ENCODE data around the gene LDHB.

LDHB gene

DNA sequence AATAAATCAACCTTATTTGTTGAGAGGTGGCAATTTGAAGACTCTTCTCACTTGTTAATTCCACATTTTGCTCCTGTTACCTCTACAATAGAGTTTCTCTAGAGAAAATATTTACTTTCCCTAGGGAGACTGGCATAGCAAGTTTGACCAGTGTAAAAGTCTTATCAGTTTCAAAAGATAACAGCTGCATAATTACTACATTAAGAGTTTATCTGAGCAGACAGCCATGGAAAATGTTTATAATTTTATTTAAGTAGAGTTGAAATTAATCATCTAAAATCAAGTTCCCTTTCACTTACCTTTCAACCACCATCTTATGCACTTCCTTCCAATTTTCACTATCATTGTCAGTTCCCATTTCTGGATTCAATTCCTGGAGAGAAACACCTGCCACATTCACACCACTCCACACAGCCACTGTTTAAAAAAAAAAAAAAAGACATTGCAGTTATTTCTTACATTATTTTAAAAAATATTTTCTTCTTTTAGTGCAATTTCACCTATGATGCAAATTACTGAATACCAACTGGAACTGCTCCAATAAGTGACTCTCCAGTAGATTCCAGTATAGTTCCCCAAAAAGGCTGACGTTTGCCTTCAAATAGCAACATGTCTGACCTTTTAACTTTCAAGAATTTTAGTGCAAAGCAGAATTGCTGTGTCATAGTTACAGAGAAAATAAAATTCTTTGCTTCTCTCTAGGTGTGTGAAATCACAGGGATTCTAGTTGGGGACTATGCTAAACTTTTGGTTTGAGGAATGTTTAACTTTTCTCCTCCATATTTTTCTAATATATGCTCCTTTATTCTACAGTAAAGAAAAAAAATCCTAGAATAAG, 19.4 kb downstream of the LDHB start:
- Histone ChIP-seq H3K36me3 (ENCODE audit: low read depth) (peaks cover 84% of the 10 kb centered on the region), H3K4me3 (ENCODE audit: severe bottlenecking) (no peak overlapping the region), H3K27ac (ENCODE audit: poor library complexity, severe bottlenecking) (no peak overlapping the region), H3K4me1 (ENCODE audit: insufficient read depth, poor library complexity, severe bottlenecking) (peaks cover 3% of the 10 kb centered on the region), H3K9me3 (ENCODE audit: severe bottlenecking) (no peaks in the 10 kb centered on the region), H3K27me3 (ENCODE audit: insufficient read depth, poor library complexity, severe bottlenecking) (no peaks in the 10 kb centered on the region)
- ATAC-seq (ENCODE audit: low read depth) (no peak), DNase-seq (ENCODE audit: low spot score) (no peak)
- TF ChIP-seq, protein P1, sequence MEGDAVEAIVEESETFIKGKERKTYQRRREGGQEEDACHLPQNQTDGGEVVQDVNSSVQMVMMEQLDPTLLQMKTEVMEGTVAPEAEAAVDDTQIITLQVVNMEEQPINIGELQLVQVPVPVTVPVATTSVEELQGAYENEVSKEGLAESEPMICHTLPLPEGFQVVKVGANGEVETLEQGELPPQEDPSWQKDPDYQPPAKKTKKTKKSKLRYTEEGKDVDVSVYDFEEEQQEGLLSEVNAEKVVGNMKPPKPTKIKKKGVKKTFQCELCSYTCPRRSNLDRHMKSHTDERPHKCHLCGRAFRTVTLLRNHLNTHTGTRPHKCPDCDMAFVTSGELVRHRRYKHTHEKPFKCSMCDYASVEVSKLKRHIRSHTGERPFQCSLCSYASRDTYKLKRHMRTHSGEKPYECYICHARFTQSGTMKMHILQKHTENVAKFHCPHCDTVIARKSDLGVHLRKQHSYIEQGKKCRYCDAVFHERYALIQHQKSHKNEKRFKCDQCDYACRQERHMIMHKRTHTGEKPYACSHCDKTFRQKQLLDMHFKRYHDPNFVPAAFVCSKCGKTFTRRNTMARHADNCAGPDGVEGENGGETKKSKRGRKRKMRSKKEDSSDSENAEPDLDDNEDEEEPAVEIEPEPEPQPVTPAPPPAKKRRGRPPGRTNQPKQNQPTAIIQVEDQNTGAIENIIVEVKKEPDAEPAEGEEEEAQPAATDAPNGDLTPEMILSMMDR (IDR thresholded peaks at IDR 0.05; ENCODE audit: poor library complexity, severe bottlenecking), result no peak

- Histone ChIP-seq H3K27me3 (ENCODE audit: insufficient read depth, poor library complexity, severe bottlenecking) (no peaks in the 10 kb centered on the region), H3K4me1 (ENCODE audit: insufficient read depth, poor library complexity, severe bottlenecking) (no peaks in the 10 kb centered on the region), H3K36me3 (ENCODE audit: low read depth) (peaks cover 44% of the 10 kb centered on the region), H3K27ac (ENCODE audit: poor library complexity, severe bottlenecking) (no peak overlapping the region), H3K4me3 (ENCODE audit: severe bottlenecking) (no peak overlapping the region), H3K9me3 (ENCODE audit: severe bottlenecking) (no peaks in the 10 kb centered on the region)
- ATAC-seq (ENCODE audit: low read depth) (no peak), DNase-seq (ENCODE audit: low spot score) (no peak)
- TF ChIP-seq, protein P1 (IDR thresholded peaks at IDR 0.05; ENCODE audit: poor library complexity, severe bottlenecking), result no peak
Measured at GRCh38 chr12:21634245-21634644, 23.4 kb downstream of the LDHB start.

GRCh38 chr12:21631367-21631766, 26.3 kb downstream of the LDHB start:
- Histone ChIP-seq H3K36me3 (ENCODE audit: low read depth) (peaks cover 15% of the 10 kb centered on the region), H3K27ac (ENCODE audit: poor library complexity, severe bottlenecking) (no peak overlapping the region), H3K27me3 (ENCODE audit: insufficient read depth, poor library complexity, severe bottlenecking) (no peaks in the 10 kb centered on the region), H3K9me3 (ENCODE audit: severe bottlenecking) (no peaks in the 10 kb centered on the region), H3K4me3 (ENCODE audit: severe bottlenecking) (no peak overlapping the region), H3K4me1 (ENCODE audit: insufficient read depth, poor library complexity, severe bottlenecking) (no peaks in the 10 kb centered on the region)
- no peak for ATAC-seq (ENCODE audit: low read depth)
- no peak for DNase-seq (ENCODE audit: low spot score)
- TF ChIP-seq, protein P1 (IDR thresholded peaks at IDR 0.05; ENCODE audit: poor library complexity, severe bottlenecking), result no peak

DNA sequence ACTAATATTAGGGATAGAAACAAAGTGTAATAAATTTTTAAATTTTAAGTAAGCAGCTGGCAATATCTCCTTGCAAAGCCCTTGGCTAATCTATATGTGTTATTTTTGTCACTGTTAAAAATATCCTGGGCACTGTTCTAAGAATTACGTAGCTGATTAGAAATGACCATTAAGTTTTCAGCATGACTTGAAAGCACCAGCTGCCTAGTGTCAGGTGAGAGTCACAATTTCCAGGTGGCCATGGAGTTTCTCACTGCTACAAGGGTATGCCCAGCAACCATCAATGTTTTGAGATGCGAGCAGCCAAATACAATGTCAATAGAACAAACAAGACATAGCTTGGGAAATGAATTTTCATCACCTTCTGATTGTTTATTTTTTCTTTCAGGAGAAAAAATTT, 29.7 kb downstream of the LDHB start:
- no peak overlapping the region for H3K27ac ChIP-seq (ENCODE audit: poor library complexity, severe bottlenecking)
- no peaks in the 10 kb centered on the region for H3K9me3 ChIP-seq (ENCODE audit: severe bottlenecking)
- no peaks in the 10 kb centered on the region for H3K4me1 ChIP-seq (ENCODE audit: insufficient read depth, poor library complexity, severe bottlenecking)
- H3K4me3 ChIP-seq (ENCODE audit: severe bottlenecking), result no peak overlapping the region
- H3K36me3 ChIP-seq (ENCODE audit: low read depth), result no peaks in the 10 kb centered on the region
- ATAC-seq (ENCODE audit: low read depth) (no peak), DNase-seq (ENCODE audit: low spot score) (no peak)
- no peaks in the 10 kb centered on the region for H3K27me3 ChIP-seq (ENCODE audit: insufficient read depth, poor library complexity, severe bottlenecking)
- TF ChIP-seq, protein P1 (IDR thresholded peaks at IDR 0.05; ENCODE audit: poor library complexity, severe bottlenecking), result no peak

DNA sequence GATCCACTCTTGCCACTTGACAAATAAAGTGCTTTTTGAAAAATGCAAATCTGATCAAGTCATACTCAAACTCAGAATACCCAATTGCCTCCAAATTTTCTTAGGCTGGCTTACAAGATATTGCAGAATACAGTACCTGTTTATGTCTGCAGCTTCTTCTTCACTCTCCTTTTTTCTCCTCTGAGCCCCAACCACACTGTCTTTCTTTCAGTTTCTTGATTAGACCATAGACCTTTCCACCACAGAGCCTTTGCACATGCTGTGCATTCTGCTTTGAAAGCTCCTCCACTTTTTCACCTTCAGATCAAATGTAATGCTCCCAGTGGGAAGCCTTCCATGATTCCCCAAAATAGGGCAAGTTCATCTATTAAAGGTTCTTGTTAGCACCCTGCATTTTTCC, 39.1 kb downstream of the LDHB start:
- no peaks in the 10 kb centered on the region for H3K9me3 ChIP-seq (ENCODE audit: severe bottlenecking)
- ATAC-seq (ENCODE audit: low read depth) (no peak), DNase-seq (ENCODE audit: low spot score) (no peak)
- TF ChIP-seq, protein P1 (IDR thresholded peaks at IDR 0.05; ENCODE audit: poor library complexity, severe bottlenecking), result no peak
- no peaks in the 10 kb centered on the region for H3K4me1 ChIP-seq (ENCODE audit: insufficient read depth, poor library complexity, severe bottlenecking)
- no peaks in the 10 kb centered on the region for H3K36me3 ChIP-seq (ENCODE audit: low read depth)
- H3K27ac ChIP-seq (ENCODE audit: poor library complexity, severe bottlenecking), result no peak overlapping the region
- no peaks in the 10 kb centered on the region for H3K27me3 ChIP-seq (ENCODE audit: insufficient read depth, poor library complexity, severe bottlenecking)
- no peak overlapping the region for H3K4me3 ChIP-seq (ENCODE audit: severe bottlenecking)

All from RWPE2 (cell line).